ENCODE data around the gene IQSEC3.

- no peak for TF ChIP-seq EZH2 (IDR thresholded peaks at IDR 0.05; ENCODE audit: borderline replicate concordance, low read depth, low read length, severe bottlenecking)
- no peak for TF ChIP-seq CTCF (IDR thresholded peaks at IDR 0.05; ENCODE audit: borderline replicate concordance, extremely low read depth, low read length, poor library complexity, severe bottlenecking)
These were observed 112.7 kb downstream of the IQSEC3 start for GRCh38 chr12:179131-179884.

Data from DND-41 (cell line).